Esophagus muscularis mucosa (tissue), 4 donors: ENCODE measurements around the gene PXMP4. TPM values are rescaled to one million over a fixed set of nuclear protein-coding genes. Genes with fewer than 3 reads are reported as not detected.

Experiments used
- DNase-seq: peaks from one replicate; pipeline ENCODE4 v3.0.0-alpha.2; 2017; ENCODE audit errors: extremely low spot score
- H3K27ac ChIP-seq, 4 donors: fragments of 200-600 bp; sonication (generic); replicated peaks in 1 of 4; 1 replicate in 3 of 4; 2 replicates in 1 of 4; pipeline ENCODE4 v1.5.1; 2016 to 2019; ENCODE audit warnings: mild to moderate bottlenecking in 1 of 4
- H3K27me3 ChIP-seq, 4 donors: fragments of 200-600 bp; sonication (generic); one replicate each; pipeline versions ENCODE4 v1.5.1 to v1.6.0; 2016 to 2019
- H3K36me3 ChIP-seq, 4 donors: fragments of 200-600 bp; sonication (generic); one replicate each; pipeline ENCODE4 v1.5.1; 2016 to 2019
- H3K4me1 ChIP-seq, 4 donors: fragments of 200-600 bp; sonication (generic); one replicate each; pipeline ENCODE4 v1.5.1; 2016 to 2019
- H3K4me3 ChIP-seq, 4 donors: fragments of 200-600 bp; sonication (generic); 1 replicate in 2 of 4; 2 replicates in 2 of 4; pipeline ENCODE4 v1.5.1; 2016 to 2019; ENCODE audit warnings: mild to moderate bottlenecking in 4 of 4, moderate library complexity in 1 of 4
- H3K9me3 ChIP-seq, 4 donors: fragments of 200-600 bp; sonication (generic); 1 replicate in 3 of 4; 2 replicates in 1 of 4; pipeline ENCODE4 v1.5.1; 2016 to 2019
- EP300 ChIP-seq: sonication (generic); formaldehyde crosslinking; IDR thresholded peaks from one replicate; pipeline ENCODE4 v1.6.1; 2017; ENCODE audit warnings: antibody characterized with exemption
- POLR2A ChIP-seq: fragments of 450-650 bp; IDR thresholded peaks from one replicate; pipeline ENCODE4 v1.6.1; 2017; ENCODE audit warnings: antibody characterized with exemption, moderate library complexity, mild to moderate bottlenecking, low read depth
- POLR2AphosphoS5 ChIP-seq, 2 donors: sonication (generic); formaldehyde crosslinking; IDR thresholded peaks; one replicate each; pipeline ENCODE4 v1.6.1; 2017; ENCODE audit warnings: antibody characterized with exemption in 2 of 2
- WGBS: methylation state at CpG from one replicate; pipeline ENCODE4 v1.1.5; 2018; 5-methylcytosine and 5-hydroxymethylcytosine counted together
- intact Hi-C: fragments of 100-400 bp; cut with DNase I; formaldehyde crosslinking; loops from one replicate; pipeline ENCODE4 v1.15.1; 2023
- total RNA-seq, 4 donors: library from RNA; depleted of rRNA; stranded (reverse); fragments of >200 nt; gene quantifications; one replicate each; pipeline versions ENCODE4 v1.1.0 to v1.2.1, GENCODE V29; 2016
- TF ChIP-seq, protein P1 (sequence below), 3 experiments: fragments of 200-600 bp in 2 of 3; fragments of 450-650 bp in 1 of 3; sonication (generic) in 2 of 3; IDR thresholded peaks; one replicate each; pipeline ENCODE4 v1.5.1; 2017 to 2019; ENCODE audit warnings: antibody characterized with exemption in 3 of 3, mild to moderate bottlenecking in 2 of 3, moderate library complexity in 1 of 3

The PXMP4 gene
- total RNA-seq, 4 donors from 2014 or later = 4.5 to 13.0 (median 9.2) TPM

DNA sequence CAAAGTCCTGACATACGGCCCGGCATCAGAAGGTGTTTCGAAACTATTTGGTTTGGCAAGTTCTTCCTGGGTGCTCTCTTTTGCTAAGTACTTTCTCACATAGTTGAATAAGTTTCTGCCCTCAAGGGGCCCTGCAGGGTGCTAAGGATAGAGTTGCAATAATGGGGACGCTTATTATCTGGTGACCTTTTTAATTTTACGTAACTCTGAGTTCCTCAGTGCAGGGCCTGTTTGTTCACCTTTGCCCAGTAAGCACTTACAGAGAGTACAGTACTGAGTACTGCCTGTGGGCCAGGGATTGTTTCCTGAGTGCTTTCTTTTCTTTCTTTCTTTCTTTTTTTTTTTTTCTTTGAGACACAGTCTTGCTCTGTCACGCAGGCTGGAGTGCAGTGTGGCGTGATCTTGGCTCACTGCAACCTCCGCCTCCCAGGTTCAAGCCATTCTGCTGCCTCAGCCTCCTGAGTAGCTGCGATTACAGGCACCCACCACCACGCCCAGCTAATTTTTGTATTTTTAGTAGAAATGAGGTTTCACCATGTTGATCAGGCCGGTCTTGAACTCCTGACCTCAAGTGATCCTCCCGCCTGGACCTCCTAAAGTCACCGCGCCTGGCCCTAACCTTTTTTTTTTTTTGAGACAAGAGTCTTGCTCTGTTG lies 4.5 kb upstream of the PXMP4 start:
- 82% methylated on average over 14 of the region's 14 CpGs for WGBS
- H3K4me3 ChIP-seq = no peak overlapping the region
- H3K36me3 ChIP-seq = no peaks in the 10 kb centered on the region
- DNase-seq = no peak
- H3K27ac ChIP-seq = no peak overlapping the region
- H3K9me3 ChIP-seq = no peaks in the 10 kb centered on the region
- H3K4me1 ChIP-seq = peaks cover 4 to 10% (median 8%) of the 10 kb centered on the region in 4 donors
- TF ChIP-seq EP300 (no peak), POLR2A (no peak), POLR2AphosphoS5 (IDR thresholded peaks at IDR 0.05) (no peak)
- TF ChIP-seq, protein P1, sequence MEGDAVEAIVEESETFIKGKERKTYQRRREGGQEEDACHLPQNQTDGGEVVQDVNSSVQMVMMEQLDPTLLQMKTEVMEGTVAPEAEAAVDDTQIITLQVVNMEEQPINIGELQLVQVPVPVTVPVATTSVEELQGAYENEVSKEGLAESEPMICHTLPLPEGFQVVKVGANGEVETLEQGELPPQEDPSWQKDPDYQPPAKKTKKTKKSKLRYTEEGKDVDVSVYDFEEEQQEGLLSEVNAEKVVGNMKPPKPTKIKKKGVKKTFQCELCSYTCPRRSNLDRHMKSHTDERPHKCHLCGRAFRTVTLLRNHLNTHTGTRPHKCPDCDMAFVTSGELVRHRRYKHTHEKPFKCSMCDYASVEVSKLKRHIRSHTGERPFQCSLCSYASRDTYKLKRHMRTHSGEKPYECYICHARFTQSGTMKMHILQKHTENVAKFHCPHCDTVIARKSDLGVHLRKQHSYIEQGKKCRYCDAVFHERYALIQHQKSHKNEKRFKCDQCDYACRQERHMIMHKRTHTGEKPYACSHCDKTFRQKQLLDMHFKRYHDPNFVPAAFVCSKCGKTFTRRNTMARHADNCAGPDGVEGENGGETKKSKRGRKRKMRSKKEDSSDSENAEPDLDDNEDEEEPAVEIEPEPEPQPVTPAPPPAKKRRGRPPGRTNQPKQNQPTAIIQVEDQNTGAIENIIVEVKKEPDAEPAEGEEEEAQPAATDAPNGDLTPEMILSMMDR (IDR thresholded peaks at IDR 0.05) = no peak
- H3K27me3 ChIP-seq = no peaks in the 10 kb centered on the region
- intact Hi-C loops = no loop called here

DNA sequence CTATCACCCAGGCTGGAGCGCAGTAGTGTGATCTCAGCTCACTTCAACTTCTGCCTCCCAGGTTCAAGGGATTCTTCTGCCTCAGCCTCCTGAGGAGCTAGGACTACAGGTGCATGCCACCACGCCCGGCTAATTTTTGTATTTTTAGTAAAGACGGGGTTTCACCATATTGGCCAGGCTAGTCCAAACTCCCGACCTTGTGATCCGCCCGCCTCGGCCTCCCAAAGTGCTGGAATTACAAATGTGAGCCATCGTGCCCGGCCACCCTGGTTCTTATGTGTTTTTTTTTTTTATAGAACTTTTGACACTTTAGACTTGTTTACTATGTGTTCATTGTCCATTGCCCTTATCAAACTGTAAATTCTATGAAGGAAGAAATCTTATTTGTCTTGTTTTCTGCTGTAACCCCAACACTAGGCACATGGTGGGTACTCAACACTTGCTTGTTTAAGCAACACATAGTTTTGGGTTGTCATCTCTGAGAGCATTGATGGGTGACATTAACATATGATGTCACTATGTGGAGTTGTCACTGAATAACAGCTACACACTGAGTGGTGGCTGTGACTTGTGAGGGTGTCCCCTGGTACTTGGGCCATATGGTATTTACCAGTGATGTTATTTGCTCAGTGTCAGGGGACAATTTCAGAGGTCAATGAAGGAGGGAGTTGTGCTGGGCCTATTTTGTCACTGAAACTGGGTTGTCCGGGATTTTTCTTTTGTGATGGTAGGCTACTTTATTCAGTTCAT lies 1.5 kb upstream of the PXMP4 start:
- intact Hi-C loops = no loop called here
- 95% methylated on average over 11 of the region's 11 CpGs for WGBS

DNA sequence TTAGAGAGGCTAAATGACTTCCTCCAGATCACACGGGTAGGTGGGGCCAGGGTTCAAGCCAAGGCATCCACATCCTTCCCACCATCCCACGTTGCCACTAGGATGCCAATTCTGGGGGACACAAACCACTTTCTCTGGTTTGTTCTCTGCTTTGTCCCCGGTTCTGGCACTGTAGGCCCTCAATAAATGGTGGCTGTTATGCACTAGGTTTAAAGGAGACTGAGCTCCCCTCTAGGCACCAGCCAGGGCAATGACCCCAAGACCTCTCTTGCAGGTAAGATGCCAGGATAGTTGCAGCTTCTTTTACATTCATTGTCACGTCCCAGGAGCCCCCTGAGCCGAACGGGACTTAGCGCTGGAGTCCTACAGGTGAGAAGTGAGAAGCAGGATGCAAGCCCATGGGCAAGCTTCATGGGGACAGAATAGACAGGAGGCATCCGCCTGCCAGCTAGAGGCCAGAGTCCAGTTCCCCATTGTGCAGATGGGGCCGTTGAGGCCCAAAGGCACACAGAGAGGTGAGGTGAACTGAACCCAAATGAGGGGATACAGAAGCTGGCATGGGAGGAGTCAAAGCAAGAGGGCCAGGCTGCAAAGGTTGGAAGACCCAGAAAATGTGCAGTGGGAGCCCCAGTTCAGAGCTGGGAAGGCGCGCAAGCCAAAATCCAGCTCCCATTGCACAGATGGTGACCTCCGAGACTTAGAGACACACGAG lies 677 bp downstream of the PXMP4 start:
- TF ChIP-seq POLR2A = no peak
- TF ChIP-seq, protein P1 (IDR thresholded peaks at IDR 0.05) = no peak
- TF ChIP-seq POLR2AphosphoS5 (IDR thresholded peaks at IDR 0.05) = no peak
- no peak for TF ChIP-seq EP300
- Histone ChIP-seq H3K27me3 (no peaks in the 10 kb centered on the region), H3K27ac (peak overlapping the region; percentile 68 to 84 (median 78)), H3K9me3 (no peaks in the 10 kb centered on the region), H3K4me1 (peaks cover 11 to 24% (median 20%) of the 10 kb centered on the region in 4 donors), H3K36me3 (peaks cover 0 to 11% (median 6%) of the 10 kb centered on the region in 4 donors), H3K4me3 (peak overlapping the region; percentile 64 to 89 (median 86))
- intact Hi-C loops = no loop called here
- DNase-seq = no peak
- WGBS = 44% methylated on average over 12 of the region's 13 CpGs

More for the DNA sequence above, 1.5 kb upstream of the PXMP4 start:
- Histone ChIP-seq H3K27ac (no peak overlapping the region), H3K36me3 (no peaks in the 10 kb centered on the region), H3K4me3 (no peak overlapping the region), H3K4me1 (peaks cover 11 to 24% (median 20%) of the 10 kb centered on the region in 4 donors), H3K27me3 (no peaks in the 10 kb centered on the region), H3K9me3 (no peaks in the 10 kb centered on the region)
- no peak for DNase-seq
- TF ChIP-seq POLR2AphosphoS5 (IDR thresholded peaks at IDR 0.05) (no peak), EP300 (no peak), POLR2A (no peak)
- TF ChIP-seq, protein P1 (IDR thresholded peaks at IDR 0.05) = no peak

DNA sequence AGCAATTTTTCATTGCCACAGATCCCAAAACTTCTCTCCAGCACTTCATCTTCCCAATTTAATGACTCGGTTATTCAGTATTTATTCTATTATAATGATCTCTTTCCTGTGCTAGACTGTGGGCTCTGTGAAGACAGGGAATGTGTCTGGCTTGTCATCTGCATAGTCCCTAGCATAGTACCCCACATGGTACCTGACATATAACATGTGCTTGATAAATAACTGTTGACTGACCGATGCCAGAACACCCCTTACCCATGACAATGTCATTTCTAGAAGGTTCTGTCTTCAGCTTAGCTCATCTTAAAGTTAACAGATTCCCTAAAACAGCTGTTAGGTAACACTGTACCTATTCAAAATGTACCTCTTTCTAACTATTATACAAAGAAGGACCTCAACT lies 3.6 kb downstream of the PXMP4 start:
- H3K27me3 ChIP-seq = no peaks in the 10 kb centered on the region
- no peaks in the 10 kb centered on the region for H3K9me3 ChIP-seq
- H3K4me3 ChIP-seq = no peak overlapping the region
- H3K27ac ChIP-seq = no peak overlapping the region
- peaks cover 18 to 38% (median 30%) of the 10 kb centered on the region in 4 donors for H3K36me3 ChIP-seq
- intact Hi-C loops = no loop called here
- TF ChIP-seq POLR2A (no peak), EP300 (no peak), POLR2AphosphoS5 (IDR thresholded peaks at IDR 0.05) (no peak)
- TF ChIP-seq, protein P1 (IDR thresholded peaks at IDR 0.05) = no peak
- H3K4me1 ChIP-seq = peaks cover 11 to 24% (median 20%) of the 10 kb centered on the region in 4 donors
- DNase-seq = no peak
- WGBS = 81% methylated on average over 2 of the region's 2 CpGs
